HEK293 (cell line): ENCODE data around the gene MAST2.

ENCODE experiments used
- CTCF ChIA-PET: fragments of 350-600 bp; formaldehyde crosslinking; extraction: SDS; loops from one replicate; lab custom pipeline; 2021; ENCODE audit warnings: antibody characterized with exemption; lab: Yijun Ruan, JAX
- POLR2A ChIA-PET: fragments of 300-600 bp; formaldehyde crosslinking; extraction: SDS; loops from one replicate; lab custom pipeline; 2020; ENCODE audit warnings: antibody characterized with exemption, inconsistent platforms; lab: Yijun Ruan, JAX
- H3K27ac ChIP-seq: fragments of 200-500 bp; sonication (Bioruptor generic); 2 replicates; pipeline ENCODE4 v1.5.1; 2014; ENCODE audit warnings: low read depth, low read length, control low read depth, inconsistent platforms; ENCODE audit errors: extremely low read depth
- H3K36me3 ChIP-seq, 2 experiments: fragments of 200-500 bp in 1 of 2; sonication (Bioruptor generic) in 1 of 2; 1 replicate in 1 of 2; 2 replicates in 1 of 2; pipeline ENCODE4 v1.5.1; 2014 to 2017; ENCODE audit warnings: inconsistent platforms in 2 of 2, low read length in 2 of 2; ENCODE audit not compliant: control insufficient read depth in 2 of 2, insufficient read depth in 1 of 2
- H3K4me1 ChIP-seq: fragments of 200-500 bp; sonication (Bioruptor generic); 2 replicates; pipeline ENCODE4 v1.5.1; 2014; ENCODE audit warnings: mild to moderate bottlenecking, low read length, inconsistent platforms; ENCODE audit not compliant: control insufficient read depth, insufficient read depth
- H3K4me3 ChIP-seq: 2 replicates; pipeline ENCODE4 v1.5.1; 2011; ENCODE audit warnings: low read depth, mild to moderate bottlenecking, control low read depth, low read length, moderate library complexity
- H3K9me3 ChIP-seq: fragments of 200-500 bp; sonication (Bioruptor generic); 2 replicates; pipeline ENCODE4 v1.5.1; 2014; ENCODE audit warnings: low read depth, low read length, inconsistent platforms; ENCODE audit not compliant: control insufficient read depth, insufficient read depth
- HIC1 ChIP-seq: fragments of 450-650 bp; formaldehyde crosslinking; IDR thresholded peaks from 2 replicates; pipeline ENCODE4 v1.5.1; 2016; ENCODE audit warnings: missing biosample characterization, missing genetic modification characterization
- HOXD13 ChIP-seq: sonication (generic); formaldehyde crosslinking; IDR thresholded peaks from 2 replicates; pipeline ENCODE4 v1.8.0; 2022; ENCODE audit warnings: missing genetic modification reagents, borderline replicate concordance
- MEIS1 ChIP-seq: sonication (generic); formaldehyde crosslinking; IDR thresholded peaks from 2 replicates; pipeline ENCODE4 v1.8.1; 2022; ENCODE audit warnings: missing genetic modification reagents, mild to moderate bottlenecking, borderline replicate concordance
- OSR2 ChIP-seq: fragments of 450-650 bp; formaldehyde crosslinking; IDR thresholded peaks from 2 replicates; pipeline ENCODE4 v1.5.1; 2016; ENCODE audit warnings: missing biosample characterization, missing genetic modification characterization
- OVOL3 ChIP-seq: fragments of 450-650 bp; formaldehyde crosslinking; IDR thresholded peaks from 2 replicates; pipeline ENCODE4 v1.5.1; 2016; ENCODE audit warnings: missing biosample characterization, missing genetic modification characterization
- SCRT1 ChIP-seq: fragments of 450-650 bp; formaldehyde crosslinking; IDR thresholded peaks from 2 replicates; pipeline ENCODE4 v1.5.1; 2016; ENCODE audit warnings: missing biosample characterization, missing genetic modification characterization, borderline replicate concordance
- ZBTB11 ChIP-seq: fragments of 450-650 bp; formaldehyde crosslinking; conservative IDR thresholded peaks from 2 replicates; pipeline ENCODE4 v1.5.1; 2016; ENCODE audit warnings: low read depth, missing biosample characterization, missing genetic modification characterization
- ZFP69B ChIP-seq: fragments of 450-650 bp; formaldehyde crosslinking; IDR thresholded peaks from 2 replicates; pipeline ENCODE4 v1.5.1; 2016; ENCODE audit warnings: missing biosample characterization, missing genetic modification characterization
- ZNF10 ChIP-seq: fragments of 450-650 bp; formaldehyde crosslinking; IDR thresholded peaks from 2 replicates; pipeline ENCODE4 v1.5.1; 2017; ENCODE audit warnings: missing biosample characterization, missing genetic modification characterization
- ZNF140 ChIP-seq: fragments of 450-650 bp; formaldehyde crosslinking; IDR thresholded peaks from 2 replicates; pipeline ENCODE4 v1.5.1; 2016; ENCODE audit warnings: missing biosample characterization, missing genetic modification characterization
- ZNF157 ChIP-seq: fragments of 450-650 bp; formaldehyde crosslinking; IDR thresholded peaks from 2 replicates; pipeline ENCODE4 v1.5.1; 2016; ENCODE audit warnings: missing biosample characterization, missing genetic modification characterization
- ZNF174 ChIP-seq: fragments of 450-650 bp; formaldehyde crosslinking; IDR thresholded peaks from 2 replicates; pipeline ENCODE4 v1.5.0; 2017; ENCODE audit warnings: missing biosample characterization, mild to moderate bottlenecking, missing genetic modification characterization
- ZNF184 ChIP-seq: fragments of 450-650 bp; IDR thresholded peaks from 2 replicates; pipeline ENCODE4 v1.5.1; 2018; ENCODE audit warnings: missing biosample characterization, mild to moderate bottlenecking, missing genetic modification characterization
- ZNF214 ChIP-seq: fragments of 450-650 bp; formaldehyde crosslinking; IDR thresholded peaks from 2 replicates; pipeline ENCODE4 v1.5.1; 2017; ENCODE audit warnings: missing biosample characterization, mild to moderate bottlenecking, missing genetic modification characterization, borderline replicate concordance
- ZNF404 ChIP-seq: fragments of 450-650 bp; formaldehyde crosslinking; IDR thresholded peaks from 2 replicates; pipeline ENCODE4 v1.5.1; 2017; ENCODE audit warnings: missing biosample characterization, missing genetic modification characterization
- ZNF423 ChIP-seq: fragments of 450-650 bp; formaldehyde crosslinking; IDR thresholded peaks from 2 replicates; pipeline ENCODE4 v1.5.1; 2016; ENCODE audit warnings: missing biosample characterization, missing genetic modification characterization
- ZNF433 ChIP-seq: fragments of 450-650 bp; formaldehyde crosslinking; IDR thresholded peaks from 2 replicates; pipeline ENCODE4 v1.5.1; 2016; ENCODE audit warnings: missing biosample characterization, missing genetic modification characterization, low read depth
- ZNF48 ChIP-seq: fragments of 450-650 bp; formaldehyde crosslinking; IDR thresholded peaks from 2 replicates; pipeline ENCODE4 v1.5.1; 2016; ENCODE audit warnings: missing biosample characterization, missing genetic modification characterization
- ZNF521 ChIP-seq: fragments of 450-650 bp; formaldehyde crosslinking; IDR thresholded peaks from 2 replicates; pipeline ENCODE4 v1.5.1; 2017; ENCODE audit warnings: missing biosample characterization, mild to moderate bottlenecking, missing genetic modification characterization
- ZNF530 ChIP-seq: fragments of 450-650 bp; formaldehyde crosslinking; IDR thresholded peaks from 2 replicates; pipeline ENCODE4 v1.5.1; 2016; ENCODE audit warnings: low read depth, missing biosample characterization, missing genetic modification characterization
- ZNF558 ChIP-seq: fragments of 450-650 bp; formaldehyde crosslinking; IDR thresholded peaks from 2 replicates; pipeline ENCODE4 v1.5.1; 2016; ENCODE audit warnings: missing biosample characterization, missing genetic modification characterization
- ZNF561 ChIP-seq: fragments of 450-650 bp; IDR thresholded peaks from 2 replicates; pipeline ENCODE4 v1.5.1; 2018; ENCODE audit warnings: missing biosample characterization, missing genetic modification characterization, borderline replicate concordance
- ZNF585B ChIP-seq: fragments of 450-650 bp; formaldehyde crosslinking; IDR thresholded peaks from 2 replicates; pipeline ENCODE4 v1.5.1; 2016; ENCODE audit warnings: missing biosample characterization, missing genetic modification characterization
- ZNF600 ChIP-seq: fragments of 450-650 bp; formaldehyde crosslinking; IDR thresholded peaks from 2 replicates; pipeline ENCODE4 v1.5.1; 2016; ENCODE audit warnings: missing biosample characterization, missing genetic modification characterization
- ZNF76 ChIP-seq: fragments of 450-650 bp; formaldehyde crosslinking; IDR thresholded peaks from 2 replicates; pipeline ENCODE4; 2016; ENCODE audit warnings: low read depth, missing biosample characterization, missing genetic modification characterization, borderline replicate concordance
- ZXDB ChIP-seq: fragments of 450-650 bp; formaldehyde crosslinking; IDR thresholded peaks from 2 replicates; pipeline ENCODE4 v1.5.1; 2016; ENCODE audit warnings: missing biosample characterization, missing genetic modification characterization
- TF ChIP-seq, protein P1 (sequence below): fragments of 450-650 bp; formaldehyde crosslinking; conservative IDR thresholded peaks from 2 replicates; pipeline ENCODE4 v1.5.1; 2016; ENCODE audit warnings: low read depth, missing biosample characterization, missing genetic modification characterization

The MAST2 gene

GRCh38 chr1:45999507-45999906 is 196.1 kb downstream of the MAST2 start:
- CTCF ChIA-PET, result no interaction called here
- Histone ChIP-seq H3K9me3 (no peaks in the 10 kb centered on the region), H3K36me3 (peaks cover 0 to 13% of the 10 kb centered on the region in 2 experiments; a peak in 1 of 3 replicates), H3K4me1 (no peaks in the 10 kb centered on the region), H3K27ac (no peak overlapping the region), H3K4me3 (no peak overlapping the region)
- TF ChIP-seq ZNF157 (tag by site-specific recombination) (no peak), ZNF530 (no peak), ZNF423 (tag by site-specific recombination) (no peak), ZNF585B (tag by site-specific recombination) (no peak), ZNF561 (tag by site-specific recombination) (no peak), ZNF600 (tag by site-specific recombination) (no peak), ZNF404 (tag by site-specific recombination) (no peak), OSR2 (no peak), SCRT1 (no peak), HOXD13 (CRISPR knock-in tag) (no peak), ZBTB11 (tag by site-specific recombination) (no peak), ZNF433 (tag by site-specific recombination) (no peak), MEIS1 (CRISPR knock-in tag) (no peak), ZNF214 (tag by site-specific recombination) (no peak), ZNF48 (no peak), ZNF558 (tag by site-specific recombination) (no peak), HIC1 (tag by site-specific recombination) (no peak), ZNF76 (tag by site-specific recombination) (no peak)
- POLR2A ChIA-PET, result no interaction called here

DNA sequence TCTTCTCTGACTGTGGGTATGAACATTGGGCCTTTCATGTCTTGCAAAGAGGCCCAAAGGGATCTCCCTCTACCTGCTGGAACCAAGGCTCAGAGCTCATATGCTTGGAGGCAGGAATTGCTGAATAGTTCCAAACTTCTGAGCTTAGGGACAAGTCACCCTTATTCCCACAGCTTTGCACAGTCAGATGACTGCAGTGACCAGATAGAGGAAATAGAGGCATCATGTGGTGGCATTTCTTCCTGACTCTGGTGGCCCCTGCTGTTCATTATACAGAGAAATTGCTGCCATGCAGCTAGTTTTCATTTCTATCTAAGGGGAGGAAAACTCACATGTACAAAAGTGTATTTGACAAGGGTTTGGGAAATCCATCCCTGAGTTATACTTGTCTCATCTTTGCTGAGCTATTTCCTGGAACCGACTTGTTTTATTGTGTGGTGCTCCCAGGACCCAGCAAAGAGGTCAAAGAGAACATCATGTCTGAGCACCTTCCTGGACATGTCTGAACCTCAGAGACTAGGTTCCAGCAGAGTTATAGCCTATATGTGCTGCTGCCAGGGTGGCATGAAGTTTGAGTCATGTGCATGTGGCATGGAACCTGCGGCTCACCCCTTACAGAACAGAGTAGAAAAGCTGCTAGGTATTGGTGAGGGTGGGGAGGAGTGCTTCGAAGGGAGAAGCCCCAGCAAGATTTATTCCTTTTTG is 197.8 kb downstream of the MAST2 start:
- Histone ChIP-seq H3K36me3 (peaks cover 0 to 25% of the 10 kb centered on the region in 2 experiments; a peak in 1 of 3 replicates), H3K4me1 (no peaks in the 10 kb centered on the region), H3K9me3 (no peaks in the 10 kb centered on the region), H3K27ac (no peak overlapping the region), H3K4me3 (no peak overlapping the region)
- POLR2A ChIA-PET, result no interaction called here
- CTCF ChIA-PET, result no interaction called here
- TF ChIP-seq ZXDB (tag by site-specific recombination), result no peak
- no peak for TF ChIP-seq ZNF184 (tag by site-specific recombination)
- no peak for TF ChIP-seq ZNF140 (tag by site-specific recombination)
- TF ChIP-seq, protein P1, sequence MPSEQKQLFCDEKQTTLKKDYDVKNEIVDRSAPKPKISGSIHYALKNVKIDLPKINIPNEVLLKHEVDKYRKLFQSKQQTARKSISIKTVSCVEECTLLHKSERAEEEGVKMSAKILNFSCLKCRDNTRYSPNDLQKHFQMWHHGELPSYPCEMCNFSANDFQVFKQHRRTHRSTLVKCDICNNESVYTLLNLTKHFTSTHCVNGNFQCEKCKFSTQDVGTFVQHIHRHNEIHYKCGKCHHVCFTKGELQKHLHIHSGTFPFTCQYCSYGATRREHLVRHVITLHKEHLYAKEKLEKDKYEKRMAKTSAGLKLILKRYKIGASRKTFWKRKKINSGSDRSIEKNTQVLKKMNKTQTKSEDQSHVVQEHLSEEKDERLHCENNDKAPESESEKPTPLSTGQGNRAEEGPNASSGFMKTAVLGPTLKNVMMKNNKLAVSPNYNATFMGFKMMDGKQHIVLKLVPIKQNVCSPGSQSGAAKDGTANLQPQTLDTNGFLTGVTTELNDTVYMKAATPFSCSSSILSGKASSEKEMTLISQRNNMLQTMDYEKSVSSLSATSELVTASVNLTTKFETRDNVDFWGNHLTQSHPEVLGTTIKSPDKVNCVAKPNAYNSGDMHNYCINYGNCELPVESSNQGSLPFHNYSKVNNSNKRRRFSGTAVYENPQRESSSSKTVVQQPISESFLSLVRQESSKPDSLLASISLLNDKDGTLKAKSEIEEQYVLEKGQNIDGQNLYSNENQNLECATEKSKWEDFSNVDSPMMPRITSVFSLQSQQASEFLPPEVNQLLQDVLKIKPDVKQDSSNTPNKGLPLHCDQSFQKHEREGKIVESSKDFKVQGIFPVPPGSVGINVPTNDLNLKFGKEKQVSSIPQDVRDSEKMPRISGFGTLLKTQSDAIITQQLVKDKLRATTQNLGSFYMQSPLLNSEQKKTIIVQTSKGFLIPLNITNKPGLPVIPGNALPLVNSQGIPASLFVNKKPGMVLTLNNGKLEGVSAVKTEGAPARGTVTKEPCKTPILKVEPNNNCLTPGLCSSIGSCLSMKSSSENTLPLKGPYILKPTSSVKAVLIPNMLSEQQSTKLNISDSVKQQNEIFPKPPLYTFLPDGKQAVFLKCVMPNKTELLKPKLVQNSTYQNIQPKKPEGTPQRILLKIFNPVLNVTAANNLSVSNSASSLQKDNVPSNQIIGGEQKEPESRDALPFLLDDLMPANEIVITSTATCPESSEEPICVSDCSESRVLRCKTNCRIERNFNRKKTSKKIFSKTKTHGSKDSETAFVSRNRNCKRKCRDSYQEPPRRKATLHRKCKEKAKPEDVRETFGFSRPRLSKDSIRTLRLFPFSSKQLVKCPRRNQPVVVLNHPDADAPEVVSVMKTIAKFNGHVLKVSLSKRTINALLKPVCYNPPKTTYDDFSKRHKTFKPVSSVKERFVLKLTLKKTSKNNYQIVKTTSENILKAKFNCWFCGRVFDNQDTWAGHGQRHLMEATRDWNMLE, result no peak
- no peak for TF ChIP-seq ZNF76 (tag by site-specific recombination)
- no peak for TF ChIP-seq ZNF10 (tag by site-specific recombination)
- no peak for TF ChIP-seq ZNF423 (tag by site-specific recombination)
- TF ChIP-seq ZNF174 (tag by site-specific recombination), result no peak
- TF ChIP-seq ZFP69B, result no peak
- no peak for TF ChIP-seq ZNF521 (tag by site-specific recombination)
- TF ChIP-seq OVOL3 (tag by site-specific recombination), result no peak
